Naive thymus-derived CD8-positive, alpha-beta T cell (primary cell): ENCODE measurements around the gene NMT2. TPM values are rescaled to one million over a fixed set of nuclear protein-coding genes. Genes with fewer than 3 reads are reported as not detected.
A peak's percentile ranks its signal among the peaks of the same experiment; 100 is the strongest.

Source experiments
- ATAC-seq, 2 donors: fragments of 150-1000 bp; cut with Tn5 transposase in 1 of 2; sonication (Bioruptor Pico), chemical (Tn5 transposase) in 1 of 2; 1 replicate in 1 of 2; 2 replicates in 1 of 2; pipeline ENCODE4 v1.10.0; 2021; ENCODE audit warnings: mild to moderate bottlenecking in 2 of 2, moderate library complexity in 2 of 2
- POLR2A ChIA-PET: fragments of 350-600 bp; sonication (Branson Sonifier 250); formaldehyde crosslinking; loops from one replicate; lab custom pipeline; 2021; ENCODE audit warnings: antibody characterized with exemption; lab: Charles Lee
- DNase-seq, 10 donors: peaks; one replicate each; pipeline versions ENCODE4 v3.0.0 to v3.0.0-alpha.2; 2020 to 2022
- H3K27ac Mint-ChIP-seq, 10 donors: one replicate each; pipeline ENCODE4 v1.8.0; 2020 to 2022; ENCODE audit warnings: mild to moderate bottlenecking in 10 of 10, mixed read lengths in 10 of 10, moderate library complexity in 4 of 10, inconsistent platforms in 1 of 10
- H3K27me3 Mint-ChIP-seq, 5 donors: one replicate each; pipeline ENCODE4 v1.8.0; 2021 to 2022; ENCODE audit warnings: mixed read lengths in 5 of 5
- H3K36me3 Mint-ChIP-seq, 3 donors: one replicate each; pipeline ENCODE4 v1.8.0; 2020 to 2022; ENCODE audit warnings: mixed read lengths in 3 of 3, mild to moderate bottlenecking in 2 of 3, inconsistent platforms in 1 of 3
- H3K4me1 Mint-ChIP-seq, 4 donors: one replicate each; pipeline ENCODE4 v1.8.0; 2021 to 2022; ENCODE audit warnings: mixed read lengths in 4 of 4
- H3K4me3 Mint-ChIP-seq, 10 donors: one replicate each; pipeline ENCODE4 v1.8.0; 2020 to 2022; ENCODE audit warnings: mild to moderate bottlenecking in 10 of 10, mixed read lengths in 10 of 10, moderate library complexity in 6 of 10, inconsistent platforms in 1 of 10
- H3K9me3 Mint-ChIP-seq, 9 donors: one replicate each; pipeline ENCODE4 v1.8.0; 2020 to 2022; ENCODE audit warnings: mixed read lengths in 9 of 9, mild to moderate bottlenecking in 3 of 9, inconsistent platforms in 1 of 9, moderate library complexity in 1 of 9
- polyA plus RNA-seq, 3 donors: library from polyadenylated mRNA; unstranded; fragments of 300-500 nt; fragmentation: Illumina TruSeq; gene quantifications; one replicate each; pipeline ENCODE4 v1.2.3, GENCODE V29; 2021
- total RNA-seq, 8 experiments: library from RNA in 2 of 8; stranded (reverse) in 2 of 8; gene quantifications; one replicate each; pipeline ENCODE4 v1.2.3 and lab custom pipeline; 2021 to 2026

Gene NMT2
- total and polyA plus RNA-seq, 5 experiments from 2014 or later, result 31.7 to 86.4 (median 40.4) TPM

DNA sequence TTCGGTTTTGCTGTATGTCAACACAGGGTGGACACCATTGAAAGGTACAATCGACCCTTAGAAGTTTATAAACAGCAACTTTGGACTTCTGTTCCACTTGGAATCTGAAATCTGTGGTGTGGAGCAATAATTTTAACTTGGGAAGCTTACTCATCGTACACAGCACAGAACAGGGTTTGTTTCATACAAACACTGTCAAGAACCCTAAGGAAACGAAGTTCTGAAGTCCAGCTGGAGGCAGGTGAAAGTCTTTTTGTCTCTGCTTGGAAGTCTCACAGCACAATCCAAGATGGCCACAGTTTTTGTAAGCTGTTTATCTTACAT lies 31.5 kb downstream of the NMT2 start:
- ATAC-seq (no peak), DNase-seq (no peak)
- POLR2A ChIA-PET, result no interaction called here
- H3K27ac Mint-ChIP-seq, result peak overlapping the region in 1 of 10 donors; percentile 39
- H3K4me1 Mint-ChIP-seq, result peaks cover 16 to 30% (median 22%) of the 10 kb centered on the region in 4 donors
- H3K4me3 Mint-ChIP-seq, result no peak overlapping the region
- peaks cover 0 to 86% (median 23%) of the 10 kb centered on the region in 3 donors for H3K36me3 Mint-ChIP-seq
- no peaks in the 10 kb centered on the region for H3K9me3 Mint-ChIP-seq
- H3K27me3 Mint-ChIP-seq, result no peaks in the 10 kb centered on the region

GRCh38 chr10:15136129-15137035 lies 32.1 kb downstream of the NMT2 start:
- peaks cover 2 to 90% (median 25%) of the 10 kb centered on the region in 3 donors for H3K36me3 Mint-ChIP-seq
- POLR2A ChIA-PET, result interaction anchor here (0.7 kb wide), 1 partner anchor 105 kb away, joined by 3 read pairs; no protein-coding TSS in a partner anchor
- ATAC-seq, result no peak

GRCh38 chr10:15131330-15131729 lies 37.2 kb downstream of the NMT2 start:
- Mint-ChIP-seq H3K36me3 (peaks cover 16 to 94% (median 34%) of the 10 kb centered on the region in 3 donors), H3K4me3 (no peak overlapping the region), H3K4me1 (peaks cover 0 to 8% (median 3%) of the 10 kb centered on the region in 4 donors), H3K27ac (peak overlapping the region in 4 of 10 donors; percentile 10 to 77 (median 46)), H3K27me3 (no peaks in the 10 kb centered on the region), H3K9me3 (no peaks in the 10 kb centered on the region)
- ATAC-seq (no peak), DNase-seq (no peak)
- POLR2A ChIA-PET, result no interaction called here

More at GRCh38 chr10:15136129-15137035, 32.1 kb downstream of the NMT2 start:
- Mint-ChIP-seq H3K27ac (peak overlapping the region in 8 of 10 donors; percentile 24 to 84 (median 66)), H3K9me3 (no peaks in the 10 kb centered on the region), H3K27me3 (no peaks in the 10 kb centered on the region), H3K4me1 (peaks cover 13 to 24% (median 16%) of the 10 kb centered on the region in 4 donors), H3K4me3 (no peak overlapping the region)
- DNase-seq, result no peak

- Mint-ChIP-seq H3K4me3 (no peak overlapping the region), H3K36me3 (peaks cover 7 to 79% (median 12%) of the 10 kb centered on the region in 3 donors), H3K27ac (peak overlapping the region in 4 of 10 donors; percentile 0 to 49 (median 34)), H3K4me1 (peaks cover 0 to 6% (median 4%) of the 10 kb centered on the region in 4 donors), H3K27me3 (no peaks in the 10 kb centered on the region), H3K9me3 (no peaks in the 10 kb centered on the region)
- DNase-seq, result no peak
- no peak for ATAC-seq
- POLR2A ChIA-PET, result no interaction called here
These were observed 43.6 kb downstream of the NMT2 start for GRCh38 chr10:15124908-15125307.

GRCh38 chr10:15124190-15124589 lies 44.3 kb downstream of the NMT2 start:
- POLR2A ChIA-PET, result no interaction called here
- Mint-ChIP-seq H3K4me1 (peaks cover 4 to 8% (median 6%) of the 10 kb centered on the region in 4 donors), H3K27me3 (no peaks in the 10 kb centered on the region), H3K9me3 (no peaks in the 10 kb centered on the region), H3K27ac (peak overlapping the region in 6 of 10 donors; percentile 1 to 48 (median 36)), H3K4me3 (no peak overlapping the region), H3K36me3 (peaks cover 7 to 72% (median 20%) of the 10 kb centered on the region in 3 donors)
- no peak for DNase-seq
- ATAC-seq, result no peak

DNA sequence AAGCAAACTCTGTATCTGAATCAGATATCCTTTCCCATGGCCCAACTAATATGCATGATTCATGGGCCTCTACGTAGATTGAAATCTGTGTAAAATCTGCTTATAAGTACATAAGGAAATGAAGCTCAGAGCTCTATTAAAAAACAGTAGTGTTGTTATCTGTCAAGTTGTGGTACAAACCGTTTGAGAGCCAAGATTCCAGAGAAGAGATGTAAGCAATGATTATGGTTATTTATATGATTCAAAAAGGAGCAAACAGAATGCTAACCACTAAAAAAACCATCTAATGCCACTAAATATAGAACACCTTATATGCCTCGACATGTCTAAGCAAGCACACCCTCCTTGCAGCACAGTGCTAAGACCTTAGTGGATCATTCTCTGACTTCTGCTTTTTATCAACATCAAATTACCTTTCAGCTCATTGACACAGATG lies 44.7 kb downstream of the NMT2 start:
- Mint-ChIP-seq H3K4me1 (peaks cover 4 to 8% (median 6%) of the 10 kb centered on the region in 4 donors), H3K27ac (peak overlapping the region in 3 of 10 donors; percentile 1 to 45 (median 28)), H3K36me3 (peaks cover 7 to 68% (median 24%) of the 10 kb centered on the region in 3 donors), H3K9me3 (no peaks in the 10 kb centered on the region), H3K4me3 (no peak overlapping the region), H3K27me3 (no peaks in the 10 kb centered on the region)
- POLR2A ChIA-PET, result interaction anchor here (0.7 kb wide), 1 partner anchor 48 kb away, joined by 7 read pairs; no protein-coding TSS in a partner anchor
- ATAC-seq, result no peak
- no peak for DNase-seq

DNA sequence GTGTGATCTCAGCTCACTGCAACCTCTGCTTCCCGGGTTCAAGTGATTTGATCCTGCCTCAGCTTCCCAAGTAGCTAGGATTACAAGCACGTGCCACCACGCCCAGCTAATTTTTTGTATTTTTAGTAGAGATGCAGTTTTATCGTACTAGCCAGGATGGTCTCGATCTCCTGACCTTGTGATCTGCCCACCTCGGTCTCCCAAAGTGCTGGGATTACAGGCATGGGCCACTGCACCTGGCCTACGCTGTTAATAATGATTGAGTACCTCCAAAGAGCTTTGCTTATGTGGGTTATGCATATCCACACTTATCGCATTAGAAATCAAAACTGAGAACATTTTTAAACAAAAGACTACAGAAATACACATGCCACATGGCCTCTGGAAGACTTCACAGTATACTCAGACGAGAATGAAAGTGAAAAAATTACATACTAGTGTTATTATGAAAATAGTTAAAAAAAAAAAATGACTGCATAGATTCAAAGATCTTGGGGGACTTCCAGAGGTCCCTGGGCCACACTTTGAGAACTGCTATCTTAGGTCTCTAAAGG lies 45.9 kb downstream of the NMT2 start:
- Mint-ChIP-seq H3K4me3 (no peak overlapping the region), H3K9me3 (no peaks in the 10 kb centered on the region), H3K27ac (peak overlapping the region in 3 of 10 donors; percentile 25 to 40 (median 37)), H3K4me1 (peaks cover 4 to 8% (median 7%) of the 10 kb centered on the region in 4 donors), H3K36me3 (peaks cover 0 to 55% (median 21%) of the 10 kb centered on the region in 3 donors), H3K27me3 (no peaks in the 10 kb centered on the region)
- POLR2A ChIA-PET, result no interaction called here
- ATAC-seq, result no peak
- no peak for DNase-seq

DNA sequence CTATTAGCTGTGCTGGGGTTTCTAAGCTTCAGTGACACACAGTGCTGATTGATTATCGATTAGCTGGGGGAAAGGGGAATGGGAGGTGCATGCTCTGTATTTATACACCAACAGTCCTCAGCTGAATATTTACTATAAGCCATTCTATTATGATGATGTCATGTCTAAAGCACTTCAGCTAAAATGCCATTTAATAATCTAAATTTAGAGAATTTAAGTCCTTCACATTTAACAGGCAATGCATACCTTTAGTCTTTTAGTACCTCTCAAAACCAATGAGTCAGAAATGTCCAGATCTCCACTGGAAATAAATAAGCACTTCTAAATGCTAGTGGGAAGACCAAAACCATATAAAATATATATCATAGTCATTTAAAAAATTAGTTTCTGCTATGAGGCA lies 46.8 kb downstream of the NMT2 start:
- H3K9me3 Mint-ChIP-seq, result no peaks in the 10 kb centered on the region
- POLR2A ChIA-PET, result no interaction called here
- H3K4me1 Mint-ChIP-seq, result peaks cover 4 to 8% (median 7%) of the 10 kb centered on the region in 4 donors
- no peak overlapping the region for H3K4me3 Mint-ChIP-seq
- H3K27ac Mint-ChIP-seq, result peak overlapping the region in 2 of 10 donors; percentile 47 to 73
- peaks cover 0 to 51% (median 21%) of the 10 kb centered on the region in 3 donors for H3K36me3 Mint-ChIP-seq
- no peak for ATAC-seq
- no peaks in the 10 kb centered on the region for H3K27me3 Mint-ChIP-seq
- no peak for DNase-seq

DNA sequence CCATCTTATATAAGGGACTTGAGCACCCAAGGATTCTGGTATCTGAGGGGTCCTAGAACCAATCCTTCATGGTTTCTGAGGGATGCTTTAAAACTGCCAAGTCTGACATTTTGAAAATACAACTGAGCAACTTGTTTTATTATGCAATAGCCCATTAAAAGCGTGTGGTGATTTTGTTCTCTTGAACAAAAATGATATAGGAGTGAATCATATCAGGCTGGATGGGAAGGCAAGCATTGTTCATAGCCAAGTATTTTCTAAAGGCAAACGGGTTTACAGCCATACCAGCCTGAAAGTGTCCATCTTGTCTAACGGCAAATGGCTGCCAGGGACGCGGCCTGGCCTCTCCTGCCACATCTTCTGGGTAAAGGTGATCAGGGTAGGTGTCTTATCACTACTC lies 48.0 kb downstream of the NMT2 start:
- Mint-ChIP-seq H3K36me3 (peaks cover 0 to 39% (median 17%) of the 10 kb centered on the region in 3 donors), H3K27ac (no peak overlapping the region), H3K4me3 (no peak overlapping the region), H3K27me3 (no peaks in the 10 kb centered on the region), H3K4me1 (peaks cover 4 to 11% (median 7%) of the 10 kb centered on the region in 4 donors), H3K9me3 (no peaks in the 10 kb centered on the region)
- POLR2A ChIA-PET, result no interaction called here
- ATAC-seq (no peak), DNase-seq (no peak)

DNA sequence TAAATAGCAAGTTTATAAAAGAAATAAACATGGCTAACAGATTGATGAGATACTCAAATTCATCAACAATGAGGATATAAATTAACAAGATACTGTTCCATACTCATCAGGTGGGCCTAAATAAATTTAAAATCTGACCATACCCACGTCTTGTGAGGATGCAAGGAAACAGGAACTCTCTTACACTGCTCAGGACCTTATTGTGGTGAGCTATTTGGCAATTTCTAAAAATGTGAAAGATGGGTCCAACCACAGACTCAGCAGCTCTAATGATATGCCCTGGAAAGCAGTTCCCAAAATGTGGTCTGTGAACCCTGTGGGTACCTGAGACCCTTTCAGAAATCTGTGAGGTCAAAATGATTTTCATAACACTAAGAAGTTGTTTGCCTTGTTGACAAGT lies 49.9 kb downstream of the NMT2 start:
- Mint-ChIP-seq H3K27ac (peak overlapping the region in 1 of 10 donors; percentile 49), H3K27me3 (no peaks in the 10 kb centered on the region), H3K4me3 (no peak overlapping the region), H3K9me3 (no peaks in the 10 kb centered on the region), H3K36me3 (peaks cover 0 to 34% (median 20%) of the 10 kb centered on the region in 3 donors), H3K4me1 (peaks cover 0 to 8% (median 4%) of the 10 kb centered on the region in 4 donors)
- POLR2A ChIA-PET, result no interaction called here
- DNase-seq (no peak), ATAC-seq (no peak)

- Mint-ChIP-seq H3K9me3 (no peaks in the 10 kb centered on the region), H3K4me1 (peaks cover 0 to 7% (median 5%) of the 10 kb centered on the region in 4 donors), H3K27ac (no peak overlapping the region), H3K27me3 (no peaks in the 10 kb centered on the region), H3K4me3 (no peak overlapping the region), H3K36me3 (peaks cover 0 to 26% (median 26%) of the 10 kb centered on the region in 3 donors)
- POLR2A ChIA-PET, result no interaction called here
- no peak for DNase-seq
- no peak for ATAC-seq
These were observed 52.3 kb downstream of the NMT2 start for GRCh38 chr10:15116225-15116624.

DNA sequence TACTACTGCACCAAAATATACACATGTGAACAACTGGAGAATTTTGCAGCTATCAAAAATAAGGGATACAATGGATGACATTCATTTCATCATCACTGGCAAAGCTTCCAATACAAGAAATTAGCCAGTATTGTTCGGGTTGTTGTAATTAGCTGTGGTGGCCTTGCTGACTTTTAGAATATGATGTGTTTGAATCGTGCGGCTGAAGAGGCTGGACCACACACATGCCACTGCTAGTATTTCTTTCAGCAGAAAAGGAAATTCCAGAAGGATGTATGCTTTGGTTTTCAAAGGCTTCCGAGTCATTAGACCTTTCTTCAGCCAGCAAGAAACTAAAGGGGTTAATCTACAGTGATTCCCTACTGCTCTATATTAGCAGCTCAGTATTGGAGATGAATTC lies 54.7 kb downstream of the NMT2 start:
- Mint-ChIP-seq H3K36me3 (peaks cover 0 to 48% (median 16%) of the 10 kb centered on the region in 3 donors), H3K9me3 (no peaks in the 10 kb centered on the region), H3K4me1 (peaks cover 0 to 5% (median 2%) of the 10 kb centered on the region in 4 donors), H3K27me3 (no peaks in the 10 kb centered on the region), H3K27ac (peak overlapping the region in 2 of 10 donors; percentile 61 to 68), H3K4me3 (no peak overlapping the region)
- DNase-seq (no peak), ATAC-seq (no peak)
- POLR2A ChIA-PET, result interaction anchor here (1.0 kb wide), 1 partner anchor 12 kb away, joined by 3 read pairs; no protein-coding TSS in a partner anchor
